HCT116 (cell line): ENCODE results near the gene SLC19A3. TPM values are rescaled to one million over a fixed set of nuclear protein-coding genes. Genes with fewer than 3 reads are reported as not detected.

Experiments
- ATAC-seq: fragments of 200-7000 bp; cut with Tn5 transposase; 2 replicates; pipeline ENCODE4 v1.9.1; 2020; ENCODE audit warnings: mild to moderate bottlenecking, moderate library complexity
- Bru-seq: library from RNA; stranded (reverse); fragments of 400-500 nt; gene quantifications from one replicate; lab custom pipeline; 2021; lab: Mats Ljungman, UMichigan
- BruChase-seq, 2 experiments: library from RNA; stranded (reverse); fragments of 400-500 nt; gene quantifications; one replicate each; lab custom pipeline; 2021; lab: Mats Ljungman, UMichigan
- BruUV-seq: library from RNA; stranded (reverse); fragments of 400-500 nt; replicated peaks from 2 replicates; lab custom pipeline; 2021; lab: Mats Ljungman, UMichigan
- CTCF ChIA-PET: fragments of 300-600 bp; sonication (Branson Sonifier 250); formaldehyde crosslinking; loops from one replicate; lab custom pipeline; 2021; ENCODE audit warnings: antibody characterized with exemption; lab: Charles Lee
- POLR2A ChIA-PET: fragments of 300-600, 350-600 bp; sonication (Branson Sonifier 250); formaldehyde crosslinking; loops from one replicate; lab custom pipeline; 2021; ENCODE audit warnings: antibody characterized with exemption; lab: Charles Lee
- RAD21 ChIA-PET, 2 experiments: fragments of 300-600 bp; sonication (Branson Sonifier 250); formaldehyde crosslinking; loops; one replicate each; lab custom pipeline; 2023; ENCODE audit warnings: low total read pairs in 2 of 2; ENCODE audit not compliant: uncharacterized antibody in 2 of 2, unreplicated experiment in 2 of 2, low non-redundant PET in 1 of 2; lab: Charles Lee
- DNase-seq: peaks from one replicate; pipeline ENCODE4 v3.0.0-alpha.2; 2010; ENCODE audit warnings: low read depth, low spot score
- H2AFZ ChIP-seq: fragments of 200-600 bp; shearing (Covaris generic), sonication (generic); 2 replicates; pipeline ENCODE4 v1.6.1; 2017; ENCODE audit warnings: low read depth, mixed run types, mixed read lengths, antibody characterized with exemption, low read length; ENCODE audit not compliant: poor library complexity, severe bottlenecking
- H3K27ac ChIP-seq: 2 replicates; pipeline ENCODE4 v1.5.1; 2012; ENCODE audit warnings: low read depth, low read length
- H3K27me3 ChIP-seq: fragments of 200-600 bp; sonication (generic); 2 replicates; pipeline ENCODE4 v1.6.1; 2016; ENCODE audit warnings: mixed run types, low read length, mixed read lengths; ENCODE audit not compliant: insufficient read depth
- H3K36me3 ChIP-seq, 2 experiments: fragments of 200-500 bp in 1 of 2; fragments of 200-600 bp in 1 of 2; sonication (Bioruptor generic) in 1 of 2; sonication (generic) in 1 of 2; 2 replicates each; pipeline versions ENCODE4 v1.5.1 to v1.6.1; 2014 to 2016; ENCODE audit warnings: low read length in 2 of 2, inconsistent platforms in 1 of 2, mixed read lengths in 1 of 2, mixed run types in 1 of 2; ENCODE audit not compliant: insufficient read depth in 2 of 2, control insufficient read depth in 1 of 2
- H3K4me1 ChIP-seq, 2 experiments: fragments of 200-600 bp in 1 of 2; sonication (generic) in 1 of 2; 2 replicates each; pipeline versions ENCODE4 v1.5.1 to v1.6.1; 2012 to 2017; ENCODE audit warnings: low read length in 2 of 2, inconsistent platforms in 1 of 2, mild to moderate bottlenecking in 1 of 2, mixed read lengths in 1 of 2, mixed run types in 1 of 2, moderate library complexity in 1 of 2; ENCODE audit not compliant: insufficient read depth in 2 of 2, control insufficient read depth in 1 of 2
- H3K4me2 ChIP-seq: fragments of 200-600 bp; sonication (generic); 2 replicates; pipeline ENCODE4 v1.6.1; 2017; ENCODE audit warnings: mixed run types, low read length, mixed read lengths
- H3K4me3 ChIP-seq, 2 experiments: fragments of 200-600 bp in 1 of 2; sonication (generic) in 1 of 2; replicated peaks in 1 of 2; 2 replicates each; pipeline ENCODE4 v1.5.1; 2011 to 2016; ENCODE audit warnings: low read length in 2 of 2, control low read depth in 1 of 2, low read depth in 1 of 2, mild to moderate bottlenecking in 1 of 2, mixed read lengths in 1 of 2, mixed run types in 1 of 2
- H3K79me2 ChIP-seq: fragments of 200-600 bp; sonication (generic); 2 replicates; pipeline ENCODE4 v1.6.1; 2017; ENCODE audit warnings: mild to moderate bottlenecking, mixed run types, low read length, moderate library complexity, mixed read lengths; ENCODE audit not compliant: insufficient read depth
- H3K9ac ChIP-seq: fragments of 200-600 bp; sonication (generic); 2 replicates; pipeline ENCODE4 v1.6.1; 2016; ENCODE audit warnings: low read length, mixed read lengths
- H3K9me2 ChIP-seq: fragments of 200-600 bp; sonication (generic), shearing (Covaris generic); 2 replicates; pipeline ENCODE4 v1.6.1; 2017; ENCODE audit warnings: mixed run types, mild to moderate bottlenecking, moderate library complexity; ENCODE audit not compliant: insufficient read depth
- H3K9me3 ChIP-seq, 2 experiments: fragments of 200-500 bp in 1 of 2; fragments of 200-600 bp in 1 of 2; sonication (Bioruptor generic) in 1 of 2; sonication (generic) in 1 of 2; 2 replicates each; pipeline ENCODE4 v1.6.1; 2014 to 2017; ENCODE audit warnings: low read length in 2 of 2, mixed read lengths in 2 of 2, inconsistent platforms in 1 of 2, low read depth in 1 of 2, mild to moderate bottlenecking in 1 of 2, mixed run types in 1 of 2, moderate library complexity in 1 of 2; ENCODE audit not compliant: control insufficient read depth in 1 of 2, insufficient read depth in 1 of 2
- H4K20me1 ChIP-seq: fragments of 200-600 bp; sonication (generic), shearing (Covaris generic); 2 replicates; pipeline ENCODE4 v1.6.1; 2017; ENCODE audit warnings: mixed run types, mild to moderate bottlenecking, moderate library complexity; ENCODE audit not compliant: insufficient read depth
- CBX3 ChIP-seq: IDR thresholded peaks from 2 replicates; pipeline ENCODE4 v1.6.1; 2012; ENCODE audit warnings: low read depth
- CTCF ChIP-seq, 3 experiments: fragments of 200-600 bp in 1 of 3; sonication (generic) in 1 of 3; IDR thresholded peaks in 2 of 3; conservative IDR thresholded peaks in 1 of 3; 2 replicates each; pipeline ENCODE4 v1.5.1; 2012 to 2017; ENCODE audit warnings: low read depth in 2 of 3, low read length in 2 of 3, antibody characterized with exemption in 1 of 3, borderline replicate concordance in 1 of 3, control low read depth in 1 of 3, mild to moderate bottlenecking in 1 of 3, mixed read lengths in 1 of 3, mixed run types in 1 of 3, moderate library complexity in 1 of 3; ENCODE audit not compliant: insufficient read depth in 1 of 3
- JUND ChIP-seq: IDR thresholded peaks from 2 replicates; pipeline ENCODE4 v1.6.1; 2012
- RAD21 ChIP-seq: IDR thresholded peaks from 2 replicates; pipeline ENCODE4 v1.6.1; 2012; ENCODE audit warnings: low read depth, mild to moderate bottlenecking
- SP1 ChIP-seq: IDR thresholded peaks from 2 replicates; pipeline ENCODE4 v1.6.1; 2012; ENCODE audit warnings: low read depth
- YY1 ChIP-seq: IDR thresholded peaks from 2 replicates; pipeline ENCODE4 v1.6.1; 2011; ENCODE audit warnings: low read length, low read depth, moderate library complexity, mild to moderate bottlenecking; ENCODE audit not compliant: insufficient replicate concordance; ENCODE audit errors: extremely low read depth
- intact Hi-C: fragments of 100-400 bp; cut with micrococcal nuclease; formaldehyde crosslinking; loops from 2 replicates; pipeline ENCODE4 v1.10.0; 2022
- long read RNA-seq: library from polyadenylated mRNA; unstranded; transcript quantifications from one replicate; pipeline ENCODE4 v2.0.0, GENCODE V29; 2021; ENCODE audit not compliant: unreplicated experiment
- polyA plus RNA-seq: library from polyadenylated mRNA; unstranded; fragments of >200 nt; gene quantifications from 2 replicates; pipeline ENCODE4 v1.2.1, GENCODE V29; 2012; ENCODE audit warnings: missing spikeins
- total RNA-seq: library from RNA; stranded (reverse); gene quantifications from one replicate; pipeline ENCODE4 v1.2.1, GENCODE V29; 2021; ENCODE audit not compliant: unreplicated experiment

SLC19A3 gene
- total RNA-seq: not detected
- not detected in 2 replicates for polyA plus RNA-seq
- Bru-seq, nascent RNA: not detected
- BruChase-seq, experiment 1, labeled RNA remaining after a 6-hour chase: not detected
- percentile 3 among the genes with signal in this experiment for BruChase-seq, experiment 2, labeled RNA remaining after a 2-hour chase
- long read RNA-seq: 0 reads

GRCh38 chr2:227717687-227718567 is at the start of gene SLC19A3:
SLC19A3 (minus strand) TSS chr2:227718028; CDS start chr2:227702318, 15,710 bp downstream.
- Histone ChIP-seq H2AFZ (no peak within 1 kb of the TSS), H3K27me3 (no peaks in the 10 kb centered on the region), H3K27ac (no peak within 1 kb of the TSS), H3K9me3 (no peaks in the 10 kb centered on the region), H3K4me1 (no peaks in the 10 kb centered on the region), H3K4me3 (no peak within 1 kb of the TSS), H3K79me2 (no peaks in the 10 kb centered on the region), H4K20me1 (no peaks in the 10 kb centered on the region), H3K9ac (no peak within 1 kb of the TSS), H3K4me2 (no peak within 1 kb of the TSS), H3K9me2 (no peaks in the 10 kb centered on the region), H3K36me3 (no peaks in the 10 kb centered on the region)
- no TSS peak for BruUV-seq
- intact Hi-C loops: no loop called here
- RAD21 ChIA-PET: no interaction called here
- no peak for DNase-seq
- ATAC-seq: no peak
- CTCF ChIA-PET: no interaction called here
- no peak for TF ChIP-seq CBX3
- POLR2A ChIA-PET: no interaction called here

- no peaks in the 10 kb centered on the region for H4K20me1 ChIP-seq
- no peaks in the 10 kb centered on the region for H3K36me3 ChIP-seq
- no peak overlapping the region for H3K27ac ChIP-seq
- H3K4me3 ChIP-seq: no peak overlapping the region
- ATAC-seq (peak; percentile 99), DNase-seq (peak; percentile 63)
- POLR2A ChIA-PET: interaction anchor here (1.4 kb wide), 1 partner anchor 108 kb away, joined by 11 read pairs; no protein-coding TSS in a partner anchor
- TF ChIP-seq YY1 (peak; percentile 66), CTCF (IDR thresholded peaks at IDR 0.05 in 2 of 3, conservative IDR thresholded peaks at IDR 0.05 in 1 of 3; ENCODE audit: borderline replicate concordance in 1 of 3, insufficient read depth in 1 of 3, low read depth in 2 of 3, low read length in 2 of 3) (peak; percentile 78 to 93 (median 90); a peak in 5 of 6 replicates), RAD21 (peak; percentile 98), CBX3 (peak; percentile 62), SP1 (no peak), JUND (no peak)
- no peak overlapping the region for H3K9ac ChIP-seq
- CTCF ChIA-PET: interaction anchor here (0.6 to 3.9 kb wide), 19 partner anchors 8 to 636 kb away, joined by 3 to 72 read pairs (median 5); no protein-coding TSS in a partner anchor
- H3K4me2 ChIP-seq: peak overlapping the region; percentile 0; the same call in 1 of the 2 replicates
- no peaks in the 10 kb centered on the region for H3K9me2 ChIP-seq
- H2AFZ ChIP-seq: peak overlapping the region; percentile 57
- no peaks in the 10 kb centered on the region for H3K9me3 ChIP-seq
- intact Hi-C loops: loop anchor here (1.0 to 10.0 kb wide), 5 partner anchors 108 to 636 kb away; no protein-coding TSS in a partner anchor
- no TSS peak for BruUV-seq
- no peaks in the 10 kb centered on the region for H3K27me3 ChIP-seq
- RAD21 ChIA-PET: interaction anchor here (0.7 to 2.4 kb wide), 6 partner anchors 26 to 528 kb away, joined by 3 to 22 read pairs (median 6); no protein-coding TSS in a partner anchor
- peaks cover 0 to 6% of the 10 kb centered on the region in 2 experiments; a peak in 1 of 4 replicates for H3K4me1 ChIP-seq
- no peaks in the 10 kb centered on the region for H3K79me2 ChIP-seq
Observed at GRCh38 chr2:227766373-227766883, 48.6 kb upstream of the SLC19A3 start.
